ENCODE measurements around the gene UQCC5.

Gene UQCC5

DNA sequence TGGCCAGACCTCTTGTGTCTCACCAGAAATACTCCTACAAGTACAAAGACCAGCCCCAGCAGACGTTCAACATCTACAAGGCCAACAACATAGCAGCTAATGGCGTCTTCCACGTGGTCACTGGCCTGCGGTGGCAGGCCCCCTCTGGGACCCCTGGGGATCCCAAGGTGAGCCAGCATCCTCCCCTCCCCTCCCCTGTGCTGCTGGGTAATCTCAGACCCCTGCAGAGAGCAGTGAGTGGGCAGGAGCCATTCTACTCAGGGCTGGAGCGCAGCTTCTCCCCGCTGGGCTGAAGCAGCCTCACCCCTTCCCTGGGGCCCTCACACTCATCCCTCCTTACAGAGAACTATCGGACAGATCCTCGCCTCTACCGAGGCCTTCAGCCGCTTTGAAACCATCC lies 31.4 kb upstream of the UQCC5 start:
- DNase-seq = no peak

DNA sequence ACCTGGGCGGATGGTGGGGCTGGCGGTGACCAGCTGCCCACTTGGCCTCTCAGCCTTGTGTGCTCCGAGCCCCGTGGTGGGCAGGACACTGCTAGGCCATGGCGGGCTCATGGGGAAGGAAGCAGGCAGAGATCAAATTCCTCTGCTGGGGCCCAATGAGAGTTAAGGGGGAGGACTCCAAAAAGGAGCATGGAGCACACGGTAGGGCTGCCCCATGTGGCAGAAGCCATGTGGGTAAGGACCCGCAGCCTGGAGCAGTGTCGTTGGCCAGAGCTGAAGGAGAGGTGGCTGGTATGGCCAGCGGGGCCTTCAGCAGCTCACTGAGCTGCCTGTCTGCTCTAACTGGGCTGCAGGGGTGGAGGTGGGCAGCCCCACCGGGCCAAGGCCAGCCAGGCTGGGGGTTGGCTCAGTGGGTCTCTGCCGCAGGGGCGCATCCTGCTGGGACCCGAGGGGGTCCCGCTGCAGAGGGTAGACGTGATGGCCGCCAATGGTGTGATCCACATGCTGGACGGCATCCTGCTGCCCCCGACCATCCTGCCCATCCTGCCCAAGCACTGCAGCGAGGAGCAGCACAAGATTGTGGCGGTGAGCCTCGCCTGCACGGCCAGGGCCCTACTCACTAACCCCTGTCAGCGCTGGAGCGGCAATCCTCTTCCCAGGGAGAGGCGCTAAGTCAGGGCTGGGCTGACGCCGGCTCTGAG lies 30.0 kb upstream of the UQCC5 start:
- DNase-seq = no peak

DNA sequence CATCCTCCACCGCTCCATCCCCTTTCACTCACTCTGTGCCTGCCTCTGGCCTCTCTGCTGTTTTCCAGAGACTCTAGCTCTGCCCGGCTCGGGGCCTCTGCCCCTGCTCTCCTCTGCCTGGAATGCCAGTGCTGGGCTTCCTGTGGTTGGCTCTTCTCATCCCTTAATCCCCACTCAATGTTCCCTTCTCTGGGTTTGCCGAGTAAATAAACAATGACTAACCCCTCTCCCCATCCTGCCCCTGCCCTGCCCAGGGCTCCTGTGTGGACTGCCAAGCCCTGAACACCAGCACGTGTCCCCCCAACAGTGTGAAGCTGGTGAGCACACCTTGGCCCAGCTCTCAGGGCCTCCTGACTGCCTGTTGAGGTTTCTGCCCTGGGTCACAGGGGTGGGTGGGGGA lies 29.0 kb upstream of the UQCC5 start:
- no peak for DNase-seq

DNA sequence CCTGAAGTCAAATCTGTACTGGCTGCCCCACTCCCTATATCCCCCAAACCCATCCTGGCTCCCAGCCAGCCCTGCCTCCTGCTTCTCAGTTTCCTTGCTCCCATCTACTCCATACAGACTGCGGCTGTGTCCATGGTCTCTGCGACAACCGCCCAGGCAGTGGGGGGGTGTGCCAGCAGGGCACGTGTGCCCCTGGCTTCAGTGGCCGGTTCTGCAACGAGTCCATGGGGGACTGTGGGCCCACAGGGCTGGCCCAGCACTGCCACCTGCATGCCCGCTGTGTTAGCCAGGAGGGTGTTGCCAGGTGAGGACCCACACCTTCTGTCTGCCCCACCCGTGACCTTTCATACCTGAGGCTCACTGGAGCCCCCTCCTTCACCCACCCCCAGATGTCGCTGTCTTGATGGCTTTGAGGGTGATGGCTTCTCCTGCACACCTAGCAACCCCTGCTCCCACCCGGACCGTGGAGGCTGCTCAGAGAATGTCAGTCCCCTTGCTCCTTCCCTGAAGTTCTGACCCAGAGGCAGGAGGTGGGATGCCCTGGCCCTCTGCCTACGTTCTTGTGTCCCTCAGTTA lies 26.6 kb upstream of the UQCC5 start:
- no peak for DNase-seq

DNA sequence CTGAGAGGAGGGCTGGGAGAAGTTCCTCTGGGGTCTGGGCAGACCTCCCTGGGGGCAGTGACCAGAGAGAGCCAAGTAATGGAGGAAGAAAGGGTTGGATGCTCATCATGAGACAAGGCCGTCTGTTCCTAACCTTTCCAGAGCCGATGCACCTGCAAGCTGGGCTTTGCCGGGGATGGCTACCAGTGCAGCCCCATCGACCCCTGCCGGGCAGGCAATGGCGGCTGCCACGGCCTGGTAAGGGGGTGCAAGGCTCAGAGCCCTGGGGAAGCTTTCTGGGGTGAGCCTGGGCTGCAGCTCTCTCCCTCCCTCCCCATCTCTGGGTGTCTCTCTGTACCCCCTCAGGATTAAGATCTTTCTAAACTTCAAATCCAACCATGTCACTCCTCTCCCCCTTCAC lies 24.9 kb upstream of the UQCC5 start:
- no peak for DNase-seq

DNA sequence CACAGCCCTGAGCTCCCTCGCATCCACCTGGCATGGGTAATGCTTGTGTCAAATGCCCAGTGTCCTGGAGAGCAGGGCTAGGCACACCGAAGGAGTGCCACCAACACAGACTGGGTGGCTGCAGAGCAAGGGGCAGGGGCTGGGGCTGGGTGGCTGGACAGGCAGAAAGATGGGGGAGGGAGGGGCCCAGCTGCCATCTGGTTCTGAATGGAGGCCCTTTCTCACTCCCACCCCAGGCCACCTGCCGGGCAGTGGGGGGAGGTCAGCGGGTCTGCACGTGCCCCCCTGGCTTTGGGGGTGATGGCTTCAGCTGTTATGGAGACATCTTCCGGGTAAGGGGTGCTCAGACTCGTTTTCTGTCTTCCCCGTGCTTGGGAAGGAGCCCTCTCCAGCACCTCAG lies 24.3 kb upstream of the UQCC5 start:
- no peak for DNase-seq

DNA sequence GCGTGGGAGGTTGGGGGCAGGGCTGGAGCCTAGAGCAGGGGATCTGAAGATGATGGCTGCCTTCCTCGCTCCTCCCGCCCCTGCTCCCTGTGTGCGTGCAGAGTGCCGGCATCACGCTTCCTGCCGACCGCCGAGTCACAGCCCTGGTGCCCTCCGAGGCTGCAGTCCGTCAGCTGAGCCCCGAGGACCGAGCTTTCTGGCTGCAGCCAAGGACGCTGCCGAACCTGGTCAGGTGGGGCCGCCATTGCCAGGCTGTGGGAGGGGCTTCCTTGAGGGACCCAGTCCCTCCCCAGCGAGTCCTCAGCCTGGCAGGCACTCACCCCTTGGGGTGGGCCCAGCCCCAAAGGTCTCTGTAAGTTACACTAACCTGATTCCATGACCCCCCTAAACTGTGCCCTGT lies 23.7 kb upstream of the UQCC5 start:
- DNase-seq = no peak

DNA sequence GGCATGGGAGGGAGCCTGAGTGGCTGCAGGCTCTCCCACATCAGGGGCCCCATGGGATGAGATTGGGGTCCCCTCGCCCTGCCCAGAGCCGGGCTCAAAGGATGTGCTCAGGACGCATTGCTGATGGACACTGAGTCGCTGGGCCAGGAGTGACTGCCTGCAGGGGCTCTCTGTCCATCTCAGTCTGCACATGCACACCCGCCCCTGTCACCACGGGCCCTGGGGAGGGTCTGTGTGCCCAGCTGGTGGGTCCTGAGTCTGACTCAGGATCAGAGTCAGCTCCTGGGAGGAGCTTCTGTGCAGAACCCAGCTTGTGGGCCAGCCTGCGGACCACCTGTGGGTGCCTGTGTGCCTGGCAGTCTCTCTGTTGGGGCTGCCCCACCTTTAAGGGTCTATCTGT lies 23.1 kb upstream of the UQCC5 start:
- no peak for DNase-seq

DNA sequence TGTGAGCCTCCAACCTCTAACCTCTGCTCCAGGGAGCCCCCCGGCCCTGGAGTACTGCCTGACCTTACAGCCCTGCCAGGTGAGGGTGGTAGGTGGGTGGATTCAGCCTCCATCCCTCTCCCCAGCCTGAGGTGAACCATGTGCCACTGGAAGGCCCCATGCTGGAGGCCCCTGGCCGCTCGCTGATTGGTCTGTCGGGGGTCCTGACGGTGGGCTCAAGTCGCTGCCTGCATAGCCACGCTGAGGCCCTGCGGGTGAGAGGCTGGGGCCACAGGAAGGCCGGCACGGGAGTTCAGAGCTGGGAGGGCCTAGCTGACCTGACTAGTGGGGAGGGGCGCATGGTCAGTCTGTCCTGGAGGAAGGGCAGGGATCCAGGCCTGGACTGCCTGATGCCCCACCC lies 21.8 kb upstream of the UQCC5 start:
- no peak for DNase-seq

DNA sequence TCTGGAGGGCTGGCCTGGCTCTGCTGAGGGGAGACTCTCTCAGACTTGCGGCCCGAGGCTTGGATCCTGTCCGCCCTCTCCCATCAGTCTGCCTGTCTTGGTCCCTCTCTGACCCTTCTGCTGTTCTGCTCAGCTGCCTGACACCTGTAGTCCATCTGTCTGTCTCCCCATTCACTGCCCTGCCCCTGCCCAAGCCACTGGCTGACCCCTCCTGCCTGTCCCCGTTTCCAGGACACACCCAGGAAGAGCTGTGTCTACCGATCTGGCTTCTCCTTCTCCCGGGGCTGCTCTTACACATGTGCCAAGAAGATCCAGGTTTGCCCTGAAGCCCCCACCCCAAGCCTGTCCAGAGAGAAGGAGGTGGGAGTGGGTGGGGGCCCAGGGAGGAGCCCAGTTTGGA lies 21.2 kb upstream of the UQCC5 start:
- DNase-seq = no peak

DNA sequence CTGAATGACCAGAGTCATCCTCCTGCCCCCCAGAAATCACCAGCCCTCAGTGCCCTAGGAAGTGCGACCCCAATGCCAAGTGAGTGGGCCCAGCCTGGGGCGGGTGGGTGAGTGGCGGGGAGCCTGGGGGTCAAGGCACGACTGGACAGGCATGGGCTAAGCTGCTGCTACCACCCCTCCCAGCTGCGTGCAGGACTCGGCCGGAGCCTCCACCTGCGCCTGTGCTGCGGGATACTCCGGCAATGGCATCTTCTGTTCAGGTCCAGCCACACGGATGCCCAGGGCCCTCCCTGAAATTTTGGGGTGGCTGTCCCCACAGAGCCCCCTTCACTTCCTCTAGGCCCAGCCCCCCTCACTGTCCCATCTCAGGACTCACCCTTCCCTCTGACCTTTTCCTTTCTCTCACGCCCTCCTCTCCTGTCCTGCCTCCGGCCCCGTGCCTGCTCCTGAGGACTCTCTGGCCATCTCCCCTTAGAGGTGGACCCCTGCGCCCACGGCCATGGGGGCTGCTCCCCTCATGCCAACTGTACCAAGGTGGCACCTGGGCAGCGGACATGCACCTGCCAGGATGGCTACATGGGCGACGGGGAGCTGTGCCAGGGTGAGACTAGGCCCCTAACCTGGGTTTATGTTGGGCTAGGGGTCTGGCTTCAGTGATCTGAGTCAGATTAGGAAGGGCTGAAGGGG lies 19.8 kb upstream of the UQCC5 start:
- no peak for DNase-seq

DNA sequence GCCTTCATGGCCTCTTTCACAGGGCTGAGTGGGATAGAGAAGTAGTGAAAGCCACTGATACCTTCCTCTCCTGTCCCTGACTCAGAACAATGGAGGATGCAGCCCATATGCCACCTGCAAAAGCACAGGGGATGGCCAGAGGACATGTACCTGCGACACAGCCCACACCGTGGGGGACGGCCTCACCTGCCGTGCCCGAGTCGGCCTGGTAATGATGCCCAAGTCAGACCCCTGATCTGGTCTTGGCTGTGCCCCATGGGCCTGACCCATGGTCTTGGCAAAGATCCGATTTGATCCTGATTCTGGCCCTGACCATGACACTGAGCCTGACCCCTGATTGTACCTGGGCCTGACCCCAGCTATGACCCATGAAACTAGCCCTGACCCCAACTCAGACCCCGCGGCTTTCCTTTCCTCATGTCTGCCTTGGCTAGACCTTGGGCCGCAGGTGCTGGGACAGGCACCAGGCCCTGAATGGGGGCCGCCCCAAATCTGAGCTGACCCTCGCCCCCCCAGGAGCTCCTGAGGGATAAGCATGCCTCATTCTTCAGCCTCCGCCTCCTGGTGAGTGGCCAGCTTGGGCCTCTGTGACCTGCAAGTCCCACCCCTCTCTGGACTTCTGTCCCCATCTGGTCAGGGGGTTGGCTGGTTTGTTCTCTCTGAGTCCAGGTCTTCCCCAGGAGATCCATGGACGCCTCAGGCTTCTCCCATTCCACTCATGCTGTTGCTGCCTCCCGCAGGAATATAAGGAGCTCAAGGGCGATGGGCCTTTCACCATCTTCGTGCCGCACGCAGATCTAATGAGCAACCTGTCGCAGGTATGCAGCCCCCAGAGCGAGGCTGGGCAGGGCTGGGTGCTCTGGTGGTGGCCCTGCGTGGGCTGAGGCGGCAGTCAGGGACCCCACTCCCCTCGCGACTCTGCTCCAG lies 18.3 kb upstream of the UQCC5 start:
- DNase-seq = no peak

DNA sequence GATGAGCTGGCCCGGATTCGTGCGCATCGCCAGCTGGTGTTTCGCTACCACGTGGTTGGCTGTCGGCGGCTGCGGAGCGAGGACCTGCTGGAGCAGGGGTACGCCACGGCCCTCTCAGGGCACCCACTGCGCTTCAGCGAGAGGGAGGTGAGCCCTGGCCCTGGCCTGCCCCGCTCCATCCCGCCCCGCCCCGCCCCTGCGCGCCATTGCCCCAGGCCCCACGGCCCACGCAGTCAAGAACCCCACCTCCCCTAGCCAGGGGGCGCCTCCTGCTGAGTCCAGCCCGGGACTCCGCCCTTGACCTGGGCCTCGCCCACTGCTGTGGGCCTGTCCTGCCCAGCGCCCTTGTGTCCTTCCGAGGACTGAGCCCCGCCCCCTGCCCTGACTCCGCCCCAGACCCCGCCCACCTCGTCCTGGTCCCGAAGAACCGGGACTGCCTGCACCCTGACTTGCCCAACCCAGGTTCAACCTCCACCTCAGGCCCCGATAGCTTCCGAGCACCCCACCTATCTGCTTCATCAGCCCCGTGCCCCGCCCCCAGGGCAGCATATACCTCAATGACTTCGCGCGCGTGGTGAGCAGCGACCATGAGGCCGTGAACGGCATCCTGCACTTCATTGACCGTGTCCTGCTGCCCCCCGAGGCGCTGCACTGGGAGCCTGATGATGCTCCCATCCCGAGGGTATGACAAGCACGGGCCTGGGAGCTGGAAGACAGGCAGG lies 17.5 kb upstream of the UQCC5 start:
- no peak for DNase-seq

DNA sequence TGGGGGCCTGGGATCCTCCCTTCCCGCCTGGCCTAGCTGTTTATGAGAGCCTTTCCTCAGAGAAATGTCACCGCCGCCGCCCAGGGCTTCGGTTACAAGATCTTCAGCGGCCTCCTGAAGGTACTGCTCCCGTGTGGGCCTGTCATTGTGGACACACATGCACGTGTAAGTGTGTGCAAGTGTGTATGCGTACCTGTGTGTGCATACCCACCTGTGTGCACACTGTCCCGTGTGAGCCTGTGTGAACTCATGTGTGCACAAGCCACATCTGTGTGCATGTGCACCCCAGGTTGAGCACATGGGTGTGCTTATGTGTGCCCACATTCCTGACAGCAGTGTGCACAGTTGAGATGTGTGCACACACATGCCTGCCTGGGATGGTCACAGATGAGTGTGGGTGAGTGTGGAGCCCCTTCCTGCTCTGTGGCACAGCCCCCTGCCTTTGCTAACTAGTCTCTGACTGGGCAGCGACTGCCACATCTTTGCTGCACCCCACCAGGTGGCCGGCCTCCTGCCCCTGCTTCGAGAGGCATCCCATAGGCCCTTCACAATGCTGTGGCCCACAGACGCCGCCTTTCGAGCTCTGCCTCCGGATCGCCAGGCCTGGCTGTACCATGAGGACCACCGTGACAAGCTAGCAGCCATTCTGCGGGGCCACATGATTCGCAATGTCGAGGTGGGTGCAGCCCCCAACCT lies 16.8 kb upstream of the UQCC5 start:
- no peak for DNase-seq

DNA sequence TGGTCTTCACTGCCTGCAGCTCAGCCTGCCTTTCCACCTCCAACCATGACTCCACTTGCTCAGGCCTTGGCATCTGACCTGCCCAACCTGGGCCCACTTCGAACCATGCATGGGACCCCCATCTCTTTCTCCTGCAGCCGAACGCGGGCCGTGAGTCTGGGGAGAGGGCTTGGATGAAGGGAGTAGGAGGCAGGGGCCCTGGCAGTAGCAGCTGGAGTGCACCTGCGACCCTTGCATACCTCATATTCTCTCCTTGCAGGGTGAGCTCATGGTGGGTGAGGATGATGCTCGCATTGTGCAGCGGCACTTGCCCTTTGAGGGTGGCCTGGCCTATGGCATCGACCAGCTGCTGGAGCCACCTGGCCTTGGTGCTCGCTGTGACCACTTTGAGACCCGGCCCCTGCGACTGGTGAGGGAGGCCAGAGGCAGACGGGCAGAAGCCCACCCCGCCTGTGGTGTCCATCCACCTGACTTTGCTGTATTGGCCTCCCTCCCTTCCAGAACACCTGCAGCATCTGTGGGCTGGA lies 16.2 kb upstream of the UQCC5 start:
- DNase-seq = no peak

DNA sequence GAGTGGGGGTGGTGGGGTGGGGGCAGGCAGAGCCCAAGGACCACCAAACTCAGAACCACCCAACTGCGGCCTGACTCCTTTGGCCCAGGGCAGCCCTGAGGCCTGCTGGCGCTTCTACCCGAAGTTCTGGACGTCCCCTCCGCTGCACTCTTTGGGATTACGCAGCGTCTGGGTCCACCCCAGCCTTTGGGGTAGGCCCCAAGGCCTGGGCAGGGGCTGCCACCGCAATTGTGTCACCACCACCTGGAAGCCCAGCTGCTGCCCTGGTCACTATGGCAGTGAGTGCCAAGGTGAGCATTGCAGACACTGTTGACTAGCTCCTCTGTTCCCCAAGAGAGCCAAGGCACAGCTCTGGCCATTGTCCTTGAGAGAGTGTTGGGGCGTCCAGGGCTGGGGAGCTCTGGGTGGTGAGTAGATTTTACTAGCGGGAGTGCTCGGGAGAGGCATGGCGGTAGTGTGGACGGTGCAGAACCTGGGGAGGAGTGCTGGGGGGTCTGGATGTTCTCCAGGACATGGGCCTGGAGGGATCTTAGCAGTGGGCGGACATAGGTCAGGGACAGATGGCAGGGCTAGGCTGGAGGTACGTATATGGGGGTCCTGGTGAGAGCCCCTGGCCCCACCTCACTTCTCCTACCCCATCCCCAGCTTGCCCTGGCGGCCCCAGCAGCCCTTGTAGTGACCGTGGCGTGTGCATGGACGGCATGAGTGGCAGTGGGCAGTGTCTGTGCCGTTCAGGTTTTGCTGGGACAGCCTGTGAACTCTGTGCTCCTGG lies 15.5 kb upstream of the UQCC5 start:
- DNase-seq = no peak

DNA sequence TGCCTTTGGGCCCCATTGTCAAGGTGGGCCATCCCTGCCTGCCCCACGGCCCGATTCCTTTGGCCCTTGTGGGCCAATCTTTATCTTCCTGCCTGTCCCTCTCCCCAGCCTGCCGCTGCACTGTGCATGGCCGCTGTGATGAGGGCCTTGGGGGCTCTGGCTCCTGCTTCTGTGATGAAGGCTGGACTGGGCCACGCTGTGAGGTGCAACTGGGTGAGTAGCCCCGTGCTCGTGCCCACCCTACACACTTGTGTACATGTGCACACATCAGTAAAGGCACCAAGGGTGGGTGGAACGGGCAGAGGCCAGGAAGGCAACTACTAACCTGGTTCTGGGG lies 14.9 kb upstream of the UQCC5 start:
- DNase-seq = no peak

DNA sequence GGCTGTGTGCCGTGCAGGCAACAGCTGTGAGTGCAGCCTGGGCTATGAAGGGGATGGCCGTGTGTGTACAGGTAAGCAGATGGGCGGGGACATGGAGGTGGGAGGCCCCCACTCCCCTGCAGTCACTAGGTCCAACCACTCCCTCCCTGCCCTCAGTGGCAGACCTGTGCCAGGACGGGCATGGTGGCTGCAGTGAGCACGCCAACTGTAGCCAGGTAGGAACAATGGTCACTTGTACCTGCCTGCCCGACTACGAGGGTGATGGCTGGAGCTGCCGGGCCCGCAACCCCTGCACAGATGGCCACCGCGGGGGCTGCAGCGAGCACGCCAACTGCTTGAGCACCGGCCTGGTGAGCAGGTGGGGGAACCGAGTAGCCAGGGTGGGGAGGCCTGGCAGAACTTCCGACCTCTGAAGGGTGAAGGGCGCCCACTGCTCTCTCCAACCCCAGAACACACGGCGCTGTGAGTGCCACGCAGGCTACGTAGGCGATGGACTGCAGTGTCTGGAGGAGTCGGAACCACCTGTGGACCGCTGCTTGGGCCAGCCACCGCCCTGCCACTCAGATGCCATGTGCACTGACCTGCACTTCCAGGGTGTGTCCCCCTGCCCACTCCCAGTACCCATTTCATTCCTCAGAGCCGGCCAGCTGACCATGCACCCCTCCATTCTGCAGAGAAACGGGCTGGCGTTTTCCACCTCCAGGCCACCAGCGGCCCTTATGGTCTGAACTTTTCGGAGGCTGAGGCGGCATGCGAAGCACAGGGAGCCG lies 14.3 kb upstream of the UQCC5 start:
- no peak for DNase-seq

DNA sequence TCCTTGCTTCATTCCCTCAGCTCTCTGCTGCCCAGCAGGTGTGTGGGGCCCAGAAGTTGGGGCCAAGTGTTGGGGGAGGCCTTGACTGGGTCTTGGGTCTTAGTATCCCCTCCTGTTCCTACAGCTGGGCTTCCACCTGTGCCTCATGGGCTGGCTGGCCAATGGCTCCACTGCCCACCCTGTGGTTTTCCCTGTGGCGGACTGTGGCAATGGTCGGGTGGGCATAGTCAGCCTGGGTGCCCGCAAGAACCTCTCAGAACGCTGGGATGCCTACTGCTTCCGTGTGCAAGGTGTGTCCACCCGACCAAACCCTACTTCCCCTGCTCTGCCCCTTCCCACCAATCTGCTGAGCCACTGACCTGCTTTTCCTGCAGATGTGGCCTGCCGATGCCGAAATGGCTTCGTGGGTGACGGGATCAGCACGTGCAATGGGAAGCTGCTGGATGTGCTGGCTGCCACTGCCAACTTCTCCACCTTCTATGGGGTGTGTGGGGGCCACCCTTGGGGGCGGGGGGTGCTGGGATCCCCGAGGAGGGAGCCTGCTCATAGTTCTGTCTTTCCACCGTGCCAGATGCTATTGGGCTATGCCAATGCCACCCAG lies 13.7 kb upstream of the UQCC5 start:
- no peak for DNase-seq

Data from SIG-M5 (cell line).